Nephron progenitor cell (in vitro differentiated cells): ENCODE measurements around the gene SMARCAL1.

Experiments
- DNase-seq: peaks from one replicate; pipeline ENCODE4 v3.0.0; 2021
- H3K27ac Mint-ChIP-seq: 2 replicates; pipeline ENCODE4 v1.8.0; 2021; ENCODE audit warnings: mild to moderate bottlenecking, moderate library complexity, mixed read lengths
- H3K27me3 Mint-ChIP-seq: 2 replicates; pipeline ENCODE4 v1.8.0; 2021; ENCODE audit warnings: mild to moderate bottlenecking, low read depth, mixed read lengths; ENCODE audit not compliant: poor library complexity
- H3K36me3 Mint-ChIP-seq: 2 replicates; pipeline ENCODE4 v1.8.0; 2021; ENCODE audit warnings: low read depth, mixed read lengths
- H3K4me1 Mint-ChIP-seq: 2 replicates; pipeline ENCODE4 v1.8.0; 2021; ENCODE audit warnings: mixed read lengths
- H3K4me3 Mint-ChIP-seq: 2 replicates; pipeline ENCODE4 v1.8.0; 2021; ENCODE audit warnings: mild to moderate bottlenecking, moderate library complexity, mixed read lengths
- H3K9me3 Mint-ChIP-seq: 2 replicates; pipeline ENCODE4 v1.8.0; 2021; ENCODE audit warnings: mild to moderate bottlenecking, moderate library complexity, mixed read lengths
- CTCF ChIP-seq: fragments of 200-600 bp; sonication (generic); IDR thresholded peaks from 2 replicates; pipeline ENCODE4 v1.5.0; 2021; ENCODE audit warnings: antibody characterized with exemption

SMARCAL1 gene

DNA sequence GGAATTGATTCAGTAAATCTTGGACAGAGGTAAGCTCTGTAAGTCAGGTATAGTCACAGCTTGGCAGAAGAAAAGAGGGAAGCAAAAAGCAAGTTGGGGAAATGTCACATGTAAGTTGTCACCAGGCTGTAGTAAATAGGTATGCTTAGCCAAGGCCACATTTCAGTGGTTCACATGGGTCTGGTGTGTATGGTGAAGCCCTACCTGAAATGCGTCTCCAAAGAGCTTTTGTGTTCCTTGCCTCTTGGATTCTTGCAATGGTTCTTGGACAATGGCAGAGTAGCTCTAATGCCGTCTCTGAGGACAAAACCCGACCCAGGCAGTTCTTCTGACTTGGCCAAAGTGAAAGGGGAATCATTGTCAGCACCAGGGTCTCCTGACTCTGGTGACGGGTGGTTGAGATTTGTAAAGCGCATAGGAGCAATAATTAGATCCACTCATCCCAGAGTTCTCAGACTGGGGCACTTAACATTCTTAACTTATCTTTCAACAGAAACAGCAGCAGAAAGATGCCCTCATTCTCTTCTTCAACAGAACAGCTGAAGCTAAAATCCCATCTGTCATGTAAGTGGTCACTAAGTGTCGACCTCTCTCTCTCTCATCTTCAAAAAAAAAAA is 51.9 kb downstream of the SMARCAL1 start:
- Mint-ChIP-seq H3K27ac (no peak overlapping the region), H3K9me3 (peaks cover 11% of the 10 kb centered on the region), H3K36me3 (peaks cover 61% of the 10 kb centered on the region), H3K4me1 (peaks cover 38% of the 10 kb centered on the region), H3K27me3 (no peaks in the 10 kb centered on the region), H3K4me3 (no peak overlapping the region)
- TF ChIP-seq CTCF: no peak
- no peak for DNase-seq

GRCh38 chr2:216465579-216466195 is 53.4 kb downstream of the SMARCAL1 start:
- peaks cover 75% of the 10 kb centered on the region for H3K36me3 Mint-ChIP-seq

GRCh38 chr2:216467845-216468244 is 55.6 kb downstream of the SMARCAL1 start:
- Mint-ChIP-seq H3K4me1 (peaks cover 38% of the 10 kb centered on the region), H3K4me3 (no peak overlapping the region), H3K27ac (no peak overlapping the region), H3K36me3 (peaks cover 67% of the 10 kb centered on the region), H3K27me3 (no peaks in the 10 kb centered on the region), H3K9me3 (peaks cover 4% of the 10 kb centered on the region)
- DNase-seq: no peak
- no peak for TF ChIP-seq CTCF

More at GRCh38 chr2:216465579-216466195, 53.4 kb downstream of the SMARCAL1 start:
- DNase-seq: peak; percentile 34
- peaks cover 38% of the 10 kb centered on the region for H3K4me1 Mint-ChIP-seq
- no peaks in the 10 kb centered on the region for H3K27me3 Mint-ChIP-seq
- peaks cover 10% of the 10 kb centered on the region for H3K9me3 Mint-ChIP-seq
- no peak for TF ChIP-seq CTCF
- H3K4me3 Mint-ChIP-seq: no peak overlapping the region
- H3K27ac Mint-ChIP-seq: peak overlapping the region; percentile 93

GRCh38 chr2:216469661-216470060 is 57.4 kb downstream of the SMARCAL1 start:
- Mint-ChIP-seq H3K4me1 (peaks cover 30% of the 10 kb centered on the region), H3K4me3 (no peak overlapping the region), H3K36me3 (peaks cover 49% of the 10 kb centered on the region), H3K27ac (no peak overlapping the region), H3K27me3 (no peaks in the 10 kb centered on the region), H3K9me3 (no peaks in the 10 kb centered on the region)
- no peak for TF ChIP-seq CTCF
- DNase-seq: no peak

- Mint-ChIP-seq H3K36me3 (peaks cover 50% of the 10 kb centered on the region), H3K9me3 (no peaks in the 10 kb centered on the region), H3K27ac (no peak overlapping the region), H3K4me1 (no peaks in the 10 kb centered on the region), H3K27me3 (peaks cover 2% of the 10 kb centered on the region), H3K4me3 (no peak overlapping the region)
- no peak for TF ChIP-seq CTCF
- no peak for DNase-seq
These were observed 60.9 kb downstream of the SMARCAL1 start for GRCh38 chr2:216473187-216473586.
